Thymus (tissue), 11 donors: ENCODE results near the gene RIN1. TPM values are rescaled to one million over a fixed set of nuclear protein-coding genes. Genes with fewer than 3 reads are reported as not detected.
"Not testable (repeated sequence)": the region's sequence is repeated elsewhere in the genome, so short reads cannot be mapped to it uniquely, and the experiment has no call there.

Source experiments
- DNase-seq, 9 donors: peaks; one replicate each; pipeline ENCODE4 v3.0.0-alpha.2; 2013; ENCODE audit warnings: low spot score in 9 of 9, low read depth in 6 of 9, missing footprints in 1 of 9
- H3K27ac ChIP-seq, 2 donors: one replicate each; pipeline ENCODE4 v1.5.1; 2013; ENCODE audit warnings: control low read depth in 1 of 2, low read depth in 1 of 2, low read length in 1 of 2, mild to moderate bottlenecking in 1 of 2, moderate library complexity in 1 of 2
- H3K27me3 ChIP-seq, 2 donors: one replicate each; pipeline ENCODE4 v1.5.1; 2013; ENCODE audit warnings: low read length in 1 of 2; ENCODE audit not compliant: control insufficient read depth in 2 of 2, insufficient read depth in 1 of 2
- H3K36me3 ChIP-seq, 2 donors: one replicate each; pipeline ENCODE4 v1.5.1; 2013; ENCODE audit warnings: low read length in 1 of 2, mild to moderate bottlenecking in 1 of 2, moderate library complexity in 1 of 2; ENCODE audit not compliant: control insufficient read depth in 2 of 2, insufficient read depth in 2 of 2
- H3K4me1 ChIP-seq, 2 donors: one replicate each; pipeline ENCODE4 v1.5.1; 2013; ENCODE audit warnings: low read length in 2 of 2; ENCODE audit not compliant: control insufficient read depth in 2 of 2, insufficient read depth in 2 of 2
- H3K4me3 ChIP-seq, 2 donors: one replicate each; pipeline ENCODE4 v1.5.1; 2013; ENCODE audit warnings: low read length in 2 of 2, control low read depth in 1 of 2, mild to moderate bottlenecking in 1 of 2
- H3K9me3 ChIP-seq, 2 donors: one replicate each; pipeline ENCODE4 v1.5.1; 2013; ENCODE audit warnings: low read length in 1 of 2, mild to moderate bottlenecking in 1 of 2; ENCODE audit not compliant: control insufficient read depth in 2 of 2, insufficient read depth in 1 of 2
- WGBS: extraction: QIAGEN DNeasy Blood & Tissue Kit; methylation state at CpG from one replicate; pipeline ENCODE4 v1.1.7; 2013; 5-methylcytosine and 5-hydroxymethylcytosine counted together
- polyA plus RNA-seq: library from polyadenylated mRNA; stranded (reverse); fragments of 200-250 nt; gene quantifications from one replicate; pipeline ENCODE4 v1.2.3, GENCODE V29; 2013
- total RNA-seq: library from RNA; stranded (reverse); fragments of 120-200 nt; gene quantifications from one replicate; pipeline ENCODE4 v1.2.4, GENCODE V29; 2013
- donor health status: healthy.

The RIN1 gene
- total and polyA plus RNA-seq, 2 donors = 1.1 to 5.8 TPM

DNA sequence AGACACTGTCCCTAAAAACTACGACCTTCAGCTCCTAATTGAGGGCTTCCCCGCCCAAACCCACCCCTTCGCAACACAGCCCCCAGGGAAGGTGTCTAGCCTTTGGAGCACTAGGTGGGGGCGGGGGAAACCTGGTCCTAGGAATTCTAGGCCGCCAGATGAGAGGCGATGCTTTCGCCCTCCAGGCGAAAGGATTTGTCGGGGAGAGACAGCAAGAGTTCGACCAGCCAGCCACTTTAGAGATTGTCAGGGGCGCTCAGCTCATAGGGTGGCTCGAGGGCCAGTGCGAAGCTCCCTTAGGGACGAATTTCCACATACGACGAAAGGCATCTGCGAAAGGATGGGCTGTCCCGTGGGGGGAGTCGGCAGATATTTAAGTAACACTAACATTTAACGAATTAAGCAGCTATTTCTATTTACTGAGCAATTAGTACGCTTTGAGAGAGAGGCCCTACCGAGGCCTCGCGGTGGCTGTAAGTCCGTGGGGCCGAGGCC, 24.7 kb downstream of the RIN1 start:
- DNase-seq = no peak
- Histone ChIP-seq H3K27me3 (peaks cover 0 to 6% of the 10 kb centered on the region in 2 donors), H3K4me3 (peak overlapping the region; percentile 58 to 61), H3K36me3 (no peaks in the 10 kb centered on the region), H3K27ac (peak overlapping the region; percentile 97 to 99), H3K9me3 (peaks cover 0 to 11% of the 10 kb centered on the region in 2 donors), H3K4me1 (peaks cover 20 to 53% of the 10 kb centered on the region in 2 donors)
- WGBS = 36% methylated on average over 26 of the region's 26 CpGs

- DNase-seq, H3K36me3 ChIP-seq: not testable (repeated sequence)
Observed at GRCh38 chr11:66310803-66311440, 25.3 kb downstream of the RIN1 start.

DNA sequence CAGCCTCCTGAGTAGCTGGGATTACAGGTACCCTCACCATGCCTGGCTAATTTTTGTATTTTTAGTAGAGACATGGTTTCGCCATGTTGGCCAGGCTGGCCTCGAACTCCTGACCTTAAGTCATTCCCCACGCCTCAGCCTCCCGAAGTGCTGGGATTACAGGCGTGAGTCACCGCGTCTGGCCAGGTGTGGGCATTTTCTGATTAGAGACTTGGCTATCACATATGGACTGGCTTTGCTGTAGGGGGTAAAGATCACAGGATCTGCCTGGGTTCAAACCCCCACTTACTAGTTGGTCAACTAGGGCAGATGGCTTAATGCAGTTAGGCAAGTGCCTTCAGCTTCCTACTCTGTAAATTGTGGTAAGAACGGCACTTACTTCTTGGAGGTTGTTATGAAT, 25.9 kb downstream of the RIN1 start:
- H3K27me3 ChIP-seq = peaks cover 0 to 5% of the 10 kb centered on the region in 2 donors
- no peak overlapping the region for H3K27ac ChIP-seq
- H3K4me1 ChIP-seq = peaks cover 16 to 41% of the 10 kb centered on the region in 2 donors
- 95% methylated on average over 8 of the region's 8 CpGs for whole genome bisulfite sequencing
- H3K36me3 ChIP-seq = no peaks in the 10 kb centered on the region
- H3K4me3 ChIP-seq = no peak overlapping the region
- H3K9me3 ChIP-seq = peaks cover 0 to 3% of the 10 kb centered on the region in 2 donors
- DNase-seq = no peak

More at GRCh38 chr11:66310803-66311440, 25.3 kb downstream of the RIN1 start:
- not testable (repeated sequence) for H3K27ac ChIP-seq, H3K27me3 ChIP-seq, H3K9me3 ChIP-seq, H3K4me3 ChIP-seq
- WGBS = 95% methylated on average over 18 of the region's 18 CpGs
- H3K4me1 ChIP-seq = peaks cover 16 to 47% of the 10 kb centered on the region in 2 donors

DNA sequence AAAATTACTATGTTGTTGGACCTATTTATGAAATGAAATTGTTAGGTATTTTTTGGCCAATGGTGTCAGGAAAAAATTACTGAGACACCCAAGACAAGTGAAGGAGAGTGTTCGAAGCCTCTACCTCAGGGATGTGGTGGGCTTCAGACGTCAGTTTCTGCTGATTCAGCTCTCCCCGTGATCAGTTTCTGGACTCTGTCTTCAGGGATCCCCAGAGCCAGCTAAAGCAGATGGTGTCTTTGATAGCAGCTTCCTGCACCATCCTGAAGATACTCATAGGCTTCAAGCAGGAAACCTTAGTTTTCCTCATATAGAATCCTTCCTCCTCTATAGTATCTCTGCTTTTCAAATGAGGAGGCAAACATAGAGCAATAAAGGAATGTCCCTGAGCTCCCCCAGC, 26.8 kb downstream of the RIN1 start:
- 67% methylated on average over 3 of the region's 3 CpGs for WGBS
- no peak overlapping the region for H3K4me3 ChIP-seq
- no peak for DNase-seq
- peaks cover 0 to 3% of the 10 kb centered on the region in 2 donors for H3K9me3 ChIP-seq
- no peak overlapping the region for H3K27ac ChIP-seq
- peaks cover 16 to 33% of the 10 kb centered on the region in 2 donors for H3K4me1 ChIP-seq
- H3K27me3 ChIP-seq = peaks cover 0 to 9% of the 10 kb centered on the region in 2 donors
- no peaks in the 10 kb centered on the region for H3K36me3 ChIP-seq

GRCh38 chr11:66302656-66303055, 33.6 kb downstream of the RIN1 start:
- DNase-seq = no peak
- peaks cover 0 to 10% of the 10 kb centered on the region in 2 donors for H3K27me3 ChIP-seq
- H3K36me3 ChIP-seq = no peaks in the 10 kb centered on the region
- H3K4me1 ChIP-seq = no peaks in the 10 kb centered on the region
- WGBS = 95% methylated on average over 12 of the region's 12 CpGs
- H3K9me3 ChIP-seq = no peaks in the 10 kb centered on the region
- no peak overlapping the region for H3K4me3 ChIP-seq
- H3K27ac ChIP-seq = no peak overlapping the region

DNA sequence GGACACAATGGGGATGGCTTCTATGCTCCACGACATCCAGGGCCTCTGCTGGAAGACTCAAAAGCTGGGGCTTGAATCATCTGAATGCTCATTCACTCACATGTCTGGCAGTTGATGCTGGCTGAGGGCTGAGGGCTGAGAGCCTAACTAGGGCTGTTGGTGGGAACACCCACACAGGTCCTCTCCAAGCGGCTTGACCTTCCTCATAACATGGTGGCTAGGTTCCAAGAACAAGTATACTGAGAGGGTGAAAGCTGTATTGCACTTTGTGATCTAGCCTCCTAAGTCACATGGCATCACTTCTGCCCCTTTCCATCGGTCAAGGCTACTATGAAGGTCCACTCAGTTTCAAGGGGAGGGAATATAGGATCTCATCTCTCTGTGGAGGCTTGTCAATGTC, 37.0 kb downstream of the RIN1 start:
- Histone ChIP-seq H3K9me3 (no peaks in the 10 kb centered on the region), H3K27me3 (peaks cover 8 to 34% of the 10 kb centered on the region in 2 donors), H3K4me3 (no peak overlapping the region), H3K27ac (no peak overlapping the region), H3K36me3 (no peaks in the 10 kb centered on the region), H3K4me1 (no peaks in the 10 kb centered on the region)
- 92% methylated on average over 3 of the region's 3 CpGs for WGBS
- DNase-seq = no peak

GRCh38 chr11:66297610-66298009, 38.6 kb downstream of the RIN1 start:
- no peak overlapping the region for H3K27ac ChIP-seq
- H3K4me3 ChIP-seq = no peak overlapping the region
- H3K36me3 ChIP-seq = no peaks in the 10 kb centered on the region
- no peaks in the 10 kb centered on the region for H3K4me1 ChIP-seq
- no peaks in the 10 kb centered on the region for H3K9me3 ChIP-seq
- DNase-seq = no peak
- H3K27me3 ChIP-seq = peaks cover 22 to 49% of the 10 kb centered on the region in 2 donors
- 77% methylated on average over 8 of the region's 8 CpGs for WGBS

DNA sequence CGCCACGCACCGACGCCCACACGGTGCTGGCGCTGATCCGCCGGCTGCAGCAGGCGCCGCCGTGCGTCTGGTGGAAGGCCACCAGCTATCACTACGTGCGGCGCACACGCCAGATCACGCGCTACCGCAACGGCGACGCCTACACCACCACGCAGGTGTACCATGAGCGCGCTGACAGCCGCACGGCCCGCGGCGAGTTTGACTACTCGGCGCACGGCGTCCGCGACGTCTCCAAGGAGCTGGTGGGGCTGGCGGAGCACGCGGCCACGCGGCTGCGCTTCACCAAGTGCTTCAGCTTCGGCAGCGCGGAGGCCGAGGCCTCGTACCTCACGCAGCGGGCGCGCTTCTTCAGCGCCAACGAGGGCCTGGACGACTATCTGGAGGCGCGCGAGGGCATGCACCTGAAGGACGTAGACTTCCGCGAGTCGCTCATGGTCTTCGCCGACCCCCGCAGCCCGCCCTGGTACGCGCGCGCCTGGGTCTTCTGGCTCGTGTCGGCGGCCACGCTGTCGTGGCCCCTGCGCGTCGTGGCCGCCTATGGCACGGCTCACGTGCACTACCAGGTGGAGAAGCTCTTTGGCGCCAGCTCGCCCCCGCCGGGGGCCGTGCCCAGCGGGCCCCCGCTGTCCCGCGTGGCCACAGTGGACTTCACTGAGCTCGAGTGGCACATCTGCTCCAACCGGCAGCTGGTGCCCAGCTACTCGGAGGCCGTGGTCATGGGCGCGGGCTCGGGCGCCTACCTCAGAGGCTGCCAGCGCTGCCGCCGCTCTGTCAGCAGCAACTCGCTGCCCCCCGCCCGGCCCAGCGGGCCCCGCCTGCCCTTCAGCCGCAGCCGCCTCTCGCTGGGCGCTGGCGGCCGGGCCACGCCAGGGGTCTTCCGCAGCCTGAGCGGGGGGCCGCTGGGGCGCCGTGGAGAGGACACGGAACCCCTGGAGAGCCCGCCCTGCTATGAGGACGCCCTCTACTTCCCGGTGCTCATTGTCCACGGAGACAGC, 41.3 kb downstream of the RIN1 start:
- Histone ChIP-seq H3K9me3 (peaks cover 0 to 3% of the 10 kb centered on the region in 2 donors), H3K36me3 (no peaks in the 10 kb centered on the region), H3K27me3 (peaks cover 43 to 76% of the 10 kb centered on the region in 2 donors), H3K4me3 (no peak overlapping the region), H3K4me1 (peaks cover 9 to 14% of the 10 kb centered on the region in 2 donors), H3K27ac (no peak overlapping the region)
- DNase-seq = no peak
- WGBS = 90% methylated on average over 123 of the region's 123 CpGs
